SJSA1 (cell line): ENCODE results near the gene MTFR2. TPM values are rescaled to one million over a fixed set of nuclear protein-coding genes. Genes with fewer than 3 reads are reported as not detected.

ENCODE experiments used
- DNase-seq, 2 experiments: peaks; one replicate each; pipeline ENCODE4 v3.0.0-alpha.2; 2015 to 2020; ENCODE audit warnings: low spot score in 2 of 2, low read depth in 1 of 2
- H3K27ac ChIP-seq: fragments of 250-450 bp; sonication (Bioruptor Pico); 2 replicates; pipeline ENCODE4 v1.5.1; 2020; ENCODE audit warnings: mild to moderate bottlenecking, moderate library complexity
- H3K27me3 ChIP-seq: fragments of 250-450 bp; sonication (Bioruptor Pico); replicated peaks from 2 replicates; pipeline ENCODE4 v1.5.1; 2020; ENCODE audit warnings: mild to moderate bottlenecking, moderate library complexity
- H3K36me3 ChIP-seq: fragments of 250-450 bp; sonication (Bioruptor Pico); 2 replicates; pipeline ENCODE4 v1.5.1; 2020; ENCODE audit warnings: mild to moderate bottlenecking
- H3K4me1 ChIP-seq: fragments of 250-450 bp; sonication (Bioruptor Pico); replicated peaks from 2 replicates; pipeline ENCODE4 v1.6.1; 2021; ENCODE audit warnings: mild to moderate bottlenecking
- H3K4me3 ChIP-seq: fragments of 250-450 bp; sonication (Bioruptor Pico); 2 replicates; pipeline ENCODE4 v1.5.1; 2020; ENCODE audit warnings: mild to moderate bottlenecking
- H3K9me3 ChIP-seq: fragments of 250-450 bp; sonication (Bioruptor Pico); replicated peaks from 2 replicates; pipeline ENCODE4 v1.5.1; 2020; ENCODE audit warnings: mild to moderate bottlenecking
- total RNA-seq: library from RNA; depleted of rRNA; stranded (reverse); fragments of >200 nt; shearing (Covaris generic); gene quantifications from 2 replicates; pipeline ENCODE4 v1.2.3, GENCODE V29; 2014; rRNA removed

Gene MTFR2
- total RNA-seq, 1 experiment from 2014 or later, result 4.6 TPM

GRCh38 chr6:136189104-136189503 lies 61.0 kb downstream of the MTFR2 start:
- Histone ChIP-seq H3K4me3 (no peak overlapping the region), H3K9me3 (no peaks in the 10 kb centered on the region), H3K36me3 (no peaks in the 10 kb centered on the region), H3K27me3 (no peaks in the 10 kb centered on the region), H3K27ac (no peak overlapping the region), H3K4me1 (no peaks in the 10 kb centered on the region)
- no peak for DNase-seq

DNA sequence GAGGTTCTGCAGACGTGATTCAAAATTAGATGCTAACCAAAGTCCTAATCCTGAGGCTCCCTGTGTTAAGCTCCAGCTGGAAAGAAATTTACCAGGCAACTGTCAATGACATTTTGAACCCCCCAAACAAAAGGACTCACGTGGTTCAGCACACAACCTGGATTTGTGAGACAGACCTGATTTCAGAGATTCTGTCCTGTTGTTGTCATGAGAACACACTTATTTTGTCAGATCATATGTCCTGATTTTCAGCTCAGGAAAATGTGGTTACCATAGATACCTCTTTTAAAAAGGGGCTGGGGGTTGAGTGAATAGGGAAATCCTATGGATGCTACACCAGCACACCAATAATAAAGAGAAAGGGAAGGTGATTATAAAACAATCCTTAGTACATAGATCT lies 61.6 kb downstream of the MTFR2 start:
- Histone ChIP-seq H3K4me3 (no peak overlapping the region), H3K4me1 (no peaks in the 10 kb centered on the region), H3K27me3 (no peaks in the 10 kb centered on the region), H3K9me3 (no peaks in the 10 kb centered on the region), H3K36me3 (no peaks in the 10 kb centered on the region), H3K27ac (no peak overlapping the region)
- DNase-seq, result no peak

- Histone ChIP-seq H3K4me3 (no peak overlapping the region), H3K27me3 (no peaks in the 10 kb centered on the region), H3K4me1 (no peaks in the 10 kb centered on the region), H3K9me3 (no peaks in the 10 kb centered on the region), H3K36me3 (no peaks in the 10 kb centered on the region), H3K27ac (no peak overlapping the region)
- no peak for DNase-seq
Measured at GRCh38 chr6:136186363-136186762, 63.7 kb downstream of the MTFR2 start.

GRCh38 chr6:136184738-136185137 lies 65.4 kb downstream of the MTFR2 start:
- H3K4me1 ChIP-seq, result no peaks in the 10 kb centered on the region
- no peaks in the 10 kb centered on the region for H3K9me3 ChIP-seq
- no peak for DNase-seq
- H3K27me3 ChIP-seq, result no peaks in the 10 kb centered on the region
- no peak overlapping the region for H3K4me3 ChIP-seq
- no peak overlapping the region for H3K27ac ChIP-seq
- H3K36me3 ChIP-seq, result no peaks in the 10 kb centered on the region

GRCh38 chr6:136181861-136182260 lies 68.2 kb downstream of the MTFR2 start:
- H3K36me3 ChIP-seq, result no peaks in the 10 kb centered on the region
- H3K4me1 ChIP-seq, result no peaks in the 10 kb centered on the region
- H3K9me3 ChIP-seq, result no peaks in the 10 kb centered on the region
- no peak for DNase-seq
- no peaks in the 10 kb centered on the region for H3K27me3 ChIP-seq
- no peak overlapping the region for H3K4me3 ChIP-seq
- no peak overlapping the region for H3K27ac ChIP-seq

- no peaks in the 10 kb centered on the region for H3K36me3 ChIP-seq
- DNase-seq, result no peak
- no peak overlapping the region for H3K27ac ChIP-seq
- H3K27me3 ChIP-seq, result no peaks in the 10 kb centered on the region
- no peak overlapping the region for H3K4me3 ChIP-seq
- no peaks in the 10 kb centered on the region for H3K9me3 ChIP-seq
- no peaks in the 10 kb centered on the region for H3K4me1 ChIP-seq
Measured at GRCh38 chr6:136181512-136181833, 68.6 kb downstream of the MTFR2 start.

Other genes starting within 250 kb of the MTFR2 start
- gene BCLAF1, start 39.5 kb upstream of the MTFR2 start, total RNA-seq, result 121 and 275 TPM in 2 replicates